Measurements from ENCODE around the gene KPNA5. TPM values are rescaled to one million over a fixed set of nuclear protein-coding genes. Genes with fewer than 3 reads are reported as not detected.

Gene KPNA5
- total RNA-seq = 10 to 100 TPM; 34.5 to 45.3 TPM
- polyA plus RNA-seq (ENCODE audit: insufficient read length in 2 of 2) = 10 to 100 TPM; 11.3 to 18.4 TPM
- long read RNA-seq, donor 1, full-length matches to known transcripts = 4 of 4 reads
- long read RNA-seq, donor 1, partial matches to known transcripts = 0 of 4 reads
- long read RNA-seq, donor 1, other reads (novel, unspliced or antisense) = 0 of 4 reads
- long read RNA-seq, donor 2, full-length matches to known transcripts = 2 of 2 reads
- long read RNA-seq, donor 2, partial matches to known transcripts = 0 of 2 reads
- long read RNA-seq, donor 2, other reads (novel, unspliced or antisense) = 0 of 2 reads
- long read RNA-seq, donor 3, full-length matches to known transcripts = 5 of 5 reads
- long read RNA-seq, donor 3, partial matches to known transcripts = 0 of 5 reads
- long read RNA-seq, donor 3, other reads (novel, unspliced or antisense) = 0 of 5 reads
- long read RNA-seq, donor 4, full-length matches to known transcripts = 5 of 5 reads
- long read RNA-seq, donor 4, partial matches to known transcripts = 0 of 5 reads
- long read RNA-seq, donor 4, other reads (novel, unspliced or antisense) = 0 of 5 reads

- DNase-seq (ENCODE audit: low read depth in 4 of 6, low spot score in 6 of 6) = peak; percentile 80 to 98 (median 90)
- under 1% methylated on average over 69 of the region's 69 CpGs for WGBS (ENCODE audit: insufficient coverage)
- peaks cover 12% of the 10 kb centered on the region for H3K4me1 ChIP-seq (ENCODE audit: control insufficient read depth, insufficient read depth, low read length)
Measured at GRCh38 chr6:116680880-116681672, at the start of gene KPNA5. Gene KPNA5 (plus strand): TSS chr6:116681211. CDS start chr6:116681335, 124 bp downstream.

DNA sequence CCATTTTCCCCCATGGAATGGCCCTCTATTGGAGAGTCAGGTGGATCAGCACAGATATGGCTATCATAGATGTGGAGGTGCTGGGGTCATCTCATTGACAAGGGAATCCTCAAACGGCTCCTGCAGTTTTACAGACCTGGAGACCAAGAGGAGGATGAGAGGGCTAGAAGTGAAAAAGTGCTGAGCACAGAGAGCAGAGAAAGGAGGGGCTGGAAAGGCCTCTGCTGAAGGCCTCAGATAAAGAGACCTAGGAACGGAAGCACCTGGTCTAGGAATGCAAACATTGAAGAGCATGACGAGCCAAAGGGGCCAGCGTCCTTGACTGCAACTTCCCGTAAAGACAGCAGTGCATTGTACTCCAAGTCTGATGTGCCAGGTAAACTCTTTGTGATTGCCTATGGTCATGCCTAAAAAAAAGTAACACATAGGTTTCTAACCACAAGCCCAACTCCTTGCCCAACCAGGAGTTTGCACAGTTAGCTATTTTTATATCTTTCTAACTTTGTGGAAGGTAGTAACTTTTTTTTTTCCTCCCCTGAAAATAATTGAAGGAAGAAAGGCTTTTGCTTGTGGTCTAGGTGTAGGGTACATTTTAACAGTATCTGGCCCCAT lies 49.5 kb upstream of the KPNA5 start:
- Histone ChIP-seq H3K4me1 (ENCODE audit: control insufficient read depth, insufficient read depth, low read length) (no peaks in the 10 kb centered on the region), H3K9me3 (ENCODE audit: control insufficient read depth, insufficient read depth, low read length) (no peaks in the 10 kb centered on the region), H3K4me3 (ENCODE audit: low read depth, low read length) (no peak overlapping the region), H3K27ac (ENCODE audit: low read depth, low read length) (no peak overlapping the region), H3K27me3 (ENCODE audit: control insufficient read depth, insufficient read depth, low read length) (no peaks in the 10 kb centered on the region), H3K36me3 (ENCODE audit: control insufficient read depth, insufficient read depth, low read length) (peaks cover 15% of the 10 kb centered on the region)
- no peak for DNase-seq (ENCODE audit: low read depth in 4 of 6, low spot score in 6 of 6)
- 83% methylated on average over 5 of the region's 5 CpGs for WGBS (ENCODE audit: insufficient coverage)

More at GRCh38 chr6:116680880-116681672, at the start of gene KPNA5:
- no peaks in the 10 kb centered on the region for H3K27me3 ChIP-seq (ENCODE audit: control insufficient read depth, insufficient read depth, low read length)
- no peaks in the 10 kb centered on the region for H3K36me3 ChIP-seq (ENCODE audit: control insufficient read depth, insufficient read depth, low read length)
- H3K4me3 ChIP-seq (ENCODE audit: low read depth, low read length) = peak within 1 kb of the TSS; percentile 79
- H3K27ac ChIP-seq (ENCODE audit: low read depth, low read length) = peak within 1 kb of the TSS; percentile 89
- H3K9me3 ChIP-seq (ENCODE audit: control insufficient read depth, insufficient read depth, low read length) = no peaks in the 10 kb centered on the region

GRCh38 chr6:116633685-116634084 lies 47.3 kb upstream of the KPNA5 start:
- WGBS (ENCODE audit: insufficient coverage) = 86% methylated on average over 1 of the region's 2 CpGs
- peaks cover 13% of the 10 kb centered on the region for H3K36me3 ChIP-seq (ENCODE audit: control insufficient read depth, insufficient read depth, low read length)
- H3K27ac ChIP-seq (ENCODE audit: low read depth, low read length) = no peak overlapping the region
- no peak for DNase-seq (ENCODE audit: low read depth in 4 of 6, low spot score in 6 of 6)
- no peak overlapping the region for H3K4me3 ChIP-seq (ENCODE audit: low read depth, low read length)
- no peaks in the 10 kb centered on the region for H3K4me1 ChIP-seq (ENCODE audit: control insufficient read depth, insufficient read depth, low read length)
- no peaks in the 10 kb centered on the region for H3K9me3 ChIP-seq (ENCODE audit: control insufficient read depth, insufficient read depth, low read length)
- no peaks in the 10 kb centered on the region for H3K27me3 ChIP-seq (ENCODE audit: control insufficient read depth, insufficient read depth, low read length)

GRCh38 chr6:116648156-116648555 lies 32.9 kb upstream of the KPNA5 start:
- Histone ChIP-seq H3K27ac (ENCODE audit: low read depth, low read length) (no peak overlapping the region), H3K4me3 (ENCODE audit: low read depth, low read length) (no peak overlapping the region), H3K27me3 (ENCODE audit: control insufficient read depth, insufficient read depth, low read length) (no peaks in the 10 kb centered on the region), H3K36me3 (ENCODE audit: control insufficient read depth, insufficient read depth, low read length) (peaks cover 16% of the 10 kb centered on the region), H3K9me3 (ENCODE audit: control insufficient read depth, insufficient read depth, low read length) (no peaks in the 10 kb centered on the region), H3K4me1 (ENCODE audit: control insufficient read depth, insufficient read depth, low read length) (no peaks in the 10 kb centered on the region)
- DNase-seq (ENCODE audit: low read depth in 4 of 6, low spot score in 6 of 6) = no peak
- 82% methylated on average over 2 of the region's 5 CpGs for WGBS (ENCODE audit: insufficient coverage)

GRCh38 chr6:116649129-116649528 lies 31.9 kb upstream of the KPNA5 start:
- H3K9me3 ChIP-seq (ENCODE audit: control insufficient read depth, insufficient read depth, low read length) = no peaks in the 10 kb centered on the region
- WGBS (ENCODE audit: insufficient coverage) = no CpG with 5 or more reads among the region's 3 CpGs

GRCh38 chr6:116651916-116652315 lies 29.1 kb upstream of the KPNA5 start:
- Histone ChIP-seq H3K9me3 (ENCODE audit: control insufficient read depth, insufficient read depth, low read length) (no peaks in the 10 kb centered on the region), H3K27me3 (ENCODE audit: control insufficient read depth, insufficient read depth, low read length) (no peaks in the 10 kb centered on the region), H3K36me3 (ENCODE audit: control insufficient read depth, insufficient read depth, low read length) (peaks cover 12% of the 10 kb centered on the region), H3K27ac (ENCODE audit: low read depth, low read length) (no peak overlapping the region), H3K4me3 (ENCODE audit: low read depth, low read length) (no peak overlapping the region), H3K4me1 (ENCODE audit: control insufficient read depth, insufficient read depth, low read length) (no peaks in the 10 kb centered on the region)
- 100% methylated on average over 1 of the region's 4 CpGs for WGBS (ENCODE audit: insufficient coverage)
- no peak for DNase-seq (ENCODE audit: low read depth in 4 of 6, low spot score in 6 of 6)

More at GRCh38 chr6:116649129-116649528, 31.9 kb upstream of the KPNA5 start:
- H3K36me3 ChIP-seq (ENCODE audit: control insufficient read depth, insufficient read depth, low read length) = peaks cover 16% of the 10 kb centered on the region
- H3K27ac ChIP-seq (ENCODE audit: low read depth, low read length) = no peak overlapping the region
- H3K4me1 ChIP-seq (ENCODE audit: control insufficient read depth, insufficient read depth, low read length) = no peaks in the 10 kb centered on the region
- no peak for DNase-seq (ENCODE audit: low read depth in 4 of 6, low spot score in 6 of 6)
- no peaks in the 10 kb centered on the region for H3K27me3 ChIP-seq (ENCODE audit: control insufficient read depth, insufficient read depth, low read length)
- H3K4me3 ChIP-seq (ENCODE audit: low read depth, low read length) = no peak overlapping the region

- Histone ChIP-seq H3K9me3 (ENCODE audit: control insufficient read depth, insufficient read depth, low read length) (no peaks in the 10 kb centered on the region), H3K36me3 (ENCODE audit: control insufficient read depth, insufficient read depth, low read length) (no peaks in the 10 kb centered on the region), H3K27me3 (ENCODE audit: control insufficient read depth, insufficient read depth, low read length) (no peaks in the 10 kb centered on the region), H3K4me3 (ENCODE audit: low read depth, low read length) (no peak overlapping the region), H3K4me1 (ENCODE audit: control insufficient read depth, insufficient read depth, low read length) (no peaks in the 10 kb centered on the region), H3K27ac (ENCODE audit: low read depth, low read length) (no peak overlapping the region)
- no peak for DNase-seq (ENCODE audit: low read depth in 4 of 6, low spot score in 6 of 6)
Measured at GRCh38 chr6:116661594-116661993, 19.4 kb upstream of the KPNA5 start.

DNA sequence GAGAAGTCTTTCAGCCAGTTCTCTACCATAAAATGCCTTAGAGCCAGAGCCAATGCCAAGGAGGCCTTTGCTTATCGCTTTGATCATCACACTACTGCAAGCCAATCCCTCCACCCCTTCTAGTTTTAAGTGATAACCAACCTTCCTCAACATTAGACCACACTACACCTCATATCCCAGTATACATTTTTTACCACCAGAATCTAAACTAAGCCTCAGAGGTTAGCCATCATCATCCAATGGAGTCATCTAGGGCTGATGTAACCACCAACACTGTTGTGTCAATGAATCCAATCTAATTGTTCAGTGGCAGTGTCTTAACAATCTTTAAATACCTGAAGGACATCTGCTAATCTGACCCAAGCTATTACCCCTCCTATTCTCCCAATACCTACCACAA lies 18.8 kb upstream of the KPNA5 start:
- 100% methylated on average over 1 of the region's 1 CpG for WGBS (ENCODE audit: insufficient coverage)
- H3K9me3 ChIP-seq (ENCODE audit: control insufficient read depth, insufficient read depth, low read length) = no peaks in the 10 kb centered on the region
- no peaks in the 10 kb centered on the region for H3K27me3 ChIP-seq (ENCODE audit: control insufficient read depth, insufficient read depth, low read length)
- H3K4me1 ChIP-seq (ENCODE audit: control insufficient read depth, insufficient read depth, low read length) = no peaks in the 10 kb centered on the region
- no peaks in the 10 kb centered on the region for H3K36me3 ChIP-seq (ENCODE audit: control insufficient read depth, insufficient read depth, low read length)
- H3K4me3 ChIP-seq (ENCODE audit: low read depth, low read length) = no peak overlapping the region
- DNase-seq (ENCODE audit: low read depth in 4 of 6, low spot score in 6 of 6) = no peak
- H3K27ac ChIP-seq (ENCODE audit: low read depth, low read length) = no peak overlapping the region

DNA sequence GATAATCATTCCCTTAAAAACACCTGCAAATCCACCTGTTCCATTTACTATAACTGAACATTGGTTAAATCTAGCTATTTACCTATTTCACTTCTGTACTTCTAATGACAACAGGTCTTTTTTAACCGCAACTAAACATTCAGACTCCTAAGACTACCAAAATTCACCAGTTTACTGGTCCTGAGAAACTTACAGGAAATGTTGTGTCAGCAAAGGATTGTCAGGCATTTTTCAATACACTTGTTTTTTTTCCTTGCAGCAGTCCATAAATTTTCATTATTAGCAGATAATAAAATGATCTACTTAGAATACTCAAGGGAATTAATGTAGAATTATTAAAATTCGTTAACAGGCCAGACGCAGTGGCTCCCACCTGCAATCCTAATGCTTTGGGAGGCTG lies 17.7 kb upstream of the KPNA5 start:
- WGBS (ENCODE audit: insufficient coverage) = no CpG with 5 or more reads among the region's 3 CpGs
- Histone ChIP-seq H3K27me3 (ENCODE audit: control insufficient read depth, insufficient read depth, low read length) (no peaks in the 10 kb centered on the region), H3K4me1 (ENCODE audit: control insufficient read depth, insufficient read depth, low read length) (no peaks in the 10 kb centered on the region), H3K27ac (ENCODE audit: low read depth, low read length) (no peak overlapping the region), H3K9me3 (ENCODE audit: control insufficient read depth, insufficient read depth, low read length) (no peaks in the 10 kb centered on the region), H3K36me3 (ENCODE audit: control insufficient read depth, insufficient read depth, low read length) (peaks cover under 1% of the 10 kb centered on the region), H3K4me3 (ENCODE audit: low read depth, low read length) (no peak overlapping the region)
- DNase-seq (ENCODE audit: low read depth in 4 of 6, low spot score in 6 of 6) = no peak

All from spinal cord (tissue), 10 donors.